NT2/D1 (cell line): ENCODE measurements around the gene UBTD2.

Experiments
- SUZ12 ChIP-seq: IDR thresholded peaks from 2 replicates; pipeline ENCODE4 v1.6.1; 2011; ENCODE audit not compliant: insufficient read length, insufficient read depth; ENCODE audit errors: extremely low read depth
- YY1 ChIP-seq: IDR thresholded peaks from 2 replicates; pipeline ENCODE4 v1.6.1; 2011; ENCODE audit not compliant: insufficient read length, insufficient read depth
- ZNF274 ChIP-seq: IDR thresholded peaks from 2 replicates; pipeline ENCODE4 v1.6.1; 2011; ENCODE audit warnings: mild to moderate bottlenecking, low read depth, low read length

- TF ChIP-seq SUZ12 (no peak), YY1 (no peak), ZNF274 (no peak)
Observed at GRCh38 chr5:172216345-172216744, 67.2 kb downstream of the UBTD2 start.
